NK-92 (cell line): Measurements from ENCODE around the gene NOX1.
"Not testable (repeated sequence)": the region's sequence is repeated elsewhere in the genome, so short reads cannot be mapped to it uniquely, and the experiment has no call there.

ENCODE experiments used
- DNase-seq: peaks from one replicate; lab custom pipeline; 2025; ENCODE audit not compliant: unreplicated experiment; lab: John Stamatoyannopoulos, UW

The NOX1 gene

GRCh38 chrX:100819837-100820666 is 54.1 kb downstream of the NOX1 start, which contains the start of gene CSTF2:
CSTF2 (plus strand) TSS chrX:100820391; CDS start chrX:100820417, 26 bp downstream.
- no peak for DNase-seq

GRCh38 chrX:100819534-100819836 is 54.7 kb downstream of the NOX1 start:
- DNase-seq, result no peak

GRCh38 chrX:100817340-100817739 is 56.8 kb downstream of the NOX1 start:
- DNase-seq, result no peak

GRCh38 chrX:100812216-100813158 is 61.7 kb downstream of the NOX1 start:
- no peak for DNase-seq

- not testable (repeated sequence) for DNase-seq
Measured at GRCh38 chrX:100808265-100808664, 65.9 kb downstream of the NOX1 start.

GRCh38 chrX:100804780-100805179 is 69.4 kb downstream of the NOX1 start:
- no peak for DNase-seq

- no peak for DNase-seq
Measured at GRCh38 chrX:100802843-100803242, 71.3 kb downstream of the NOX1 start.

- DNase-seq, result no peak
Measured at GRCh38 chrX:100798484-100799214, 75.5 kb downstream of the NOX1 start.

- DNase-seq, result no peak
Measured at GRCh38 chrX:100797359-100797758, 76.8 kb downstream of the NOX1 start.

- not testable (repeated sequence) for DNase-seq
Measured at GRCh38 chrX:100796371-100796770, 77.8 kb downstream of the NOX1 start.
